ENCODE results near the gene ARMH3.

DNA sequence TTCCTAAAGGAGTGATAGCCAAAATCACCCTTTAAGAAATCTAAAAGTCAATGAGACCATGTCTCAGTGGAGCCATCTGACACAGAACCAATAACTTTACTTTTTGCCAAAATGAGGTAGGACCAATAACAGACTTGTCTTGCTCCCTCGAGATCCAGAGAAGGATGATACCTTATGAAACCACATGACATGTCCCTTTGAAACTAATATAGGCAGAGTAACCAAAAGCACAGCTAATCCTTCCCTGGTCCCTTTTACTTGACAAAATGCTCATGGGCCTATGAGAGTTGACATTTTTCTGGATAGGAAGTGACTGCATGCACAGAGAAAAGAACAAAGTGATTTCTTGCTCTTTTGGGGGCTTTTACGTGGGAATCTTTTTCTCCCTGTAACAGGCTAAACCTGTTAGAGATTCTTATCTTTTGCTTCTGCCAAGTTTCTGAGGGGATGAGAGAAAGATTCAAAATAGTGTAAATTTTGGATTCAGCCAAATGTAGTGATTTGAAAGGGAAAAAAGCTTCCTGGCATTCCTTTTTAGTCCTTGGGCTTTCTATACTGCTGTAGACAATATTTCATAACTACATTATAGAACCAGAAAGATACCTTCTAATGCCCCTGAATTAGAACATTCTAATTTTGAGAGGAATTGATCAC lies 87.6 kb downstream of the ARMH3 start:
- no peak for TF ChIP-seq EZH2 (IDR thresholded peaks at IDR 0.05; ENCODE audit: low read depth)
- no peak for TF ChIP-seq CTCF (conservative IDR thresholded peaks at IDR 0.05)

Measured in PC-9 (cell line).